Measurements from ENCODE around the gene B9D1.

B9D1 gene

DNA sequence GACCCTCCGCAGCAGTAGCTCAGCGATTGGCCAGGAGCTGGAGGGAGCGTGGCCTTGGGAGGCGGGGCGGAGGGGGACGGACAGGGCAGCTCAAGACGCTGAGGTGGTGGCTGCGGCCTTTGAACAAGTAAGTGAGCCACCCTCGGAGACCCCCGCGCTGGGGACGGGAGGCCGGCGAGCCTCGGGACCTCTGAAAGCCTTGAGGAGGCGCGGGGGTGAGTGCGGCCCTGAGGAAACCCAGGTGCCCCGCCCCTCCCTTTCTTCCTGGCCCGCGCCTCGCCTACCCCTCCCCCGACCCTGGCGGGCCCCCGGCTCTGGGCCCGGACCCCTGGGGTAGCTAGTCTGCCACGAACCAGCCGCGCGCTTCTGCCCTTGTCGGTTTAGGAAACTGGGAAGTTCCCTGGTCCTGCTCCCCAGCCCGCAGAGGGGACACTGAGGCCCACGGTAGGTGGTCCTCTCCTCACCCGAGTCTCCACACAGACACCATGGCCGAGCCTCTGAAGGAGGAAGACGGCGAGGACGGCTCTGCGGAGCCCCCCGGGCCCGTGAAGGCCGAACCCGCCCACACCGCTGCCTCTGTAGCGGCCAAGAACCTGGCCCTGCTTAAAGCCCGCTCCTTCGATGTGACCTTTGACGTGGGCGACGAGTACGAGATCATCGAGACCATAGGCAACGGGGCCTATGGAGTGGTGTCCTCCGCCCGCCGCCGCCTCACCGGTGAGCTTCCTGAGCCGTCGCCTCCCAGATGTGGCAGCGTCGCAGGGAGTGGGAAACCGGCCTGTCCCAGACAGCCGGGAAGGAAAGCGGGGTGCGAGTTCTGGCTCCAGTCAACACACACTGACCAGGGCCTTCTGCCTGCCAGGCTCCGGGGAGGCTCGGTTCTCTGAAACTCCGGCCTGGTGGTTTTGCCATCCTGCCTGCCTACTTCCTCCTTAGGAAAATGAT lies 16.2 kb upstream of the B9D1 start, which contains the start of gene MAPK7:
TSS of gene MAPK7 (plus strand) at position 83 of the 945 bp plus-strand sequence. CDS start at position 486, 403 bp downstream.
- peaks cover 11% of the 10 kb centered on the region for H3F3A ChIP-seq (ENCODE audit: control insufficient read depth, insufficient read depth)
- peak within 1 kb of the TSS; percentile 88 for H3K4me3 ChIP-seq (ENCODE audit: low read length)
- H3K9me2 ChIP-seq (replicated peaks; ENCODE audit: control insufficient read depth, low read length) = no peaks in the 10 kb centered on the region
- H3K79me2 ChIP-seq (ENCODE audit: control insufficient read depth, low read length) = peaks cover 14% of the 10 kb centered on the region
- H3K36me3 ChIP-seq (ENCODE audit: control insufficient read depth, low read length) = peaks cover 30% of the 10 kb centered on the region
- peaks cover 9% of the 10 kb centered on the region for H3K4me1 ChIP-seq (ENCODE audit: control insufficient read depth, low read length)
- no peaks in the 10 kb centered on the region for H4K20me1 ChIP-seq (ENCODE audit: control insufficient read depth, insufficient read depth, low read depth, low read length)
- TF ChIP-seq, protein P1, sequence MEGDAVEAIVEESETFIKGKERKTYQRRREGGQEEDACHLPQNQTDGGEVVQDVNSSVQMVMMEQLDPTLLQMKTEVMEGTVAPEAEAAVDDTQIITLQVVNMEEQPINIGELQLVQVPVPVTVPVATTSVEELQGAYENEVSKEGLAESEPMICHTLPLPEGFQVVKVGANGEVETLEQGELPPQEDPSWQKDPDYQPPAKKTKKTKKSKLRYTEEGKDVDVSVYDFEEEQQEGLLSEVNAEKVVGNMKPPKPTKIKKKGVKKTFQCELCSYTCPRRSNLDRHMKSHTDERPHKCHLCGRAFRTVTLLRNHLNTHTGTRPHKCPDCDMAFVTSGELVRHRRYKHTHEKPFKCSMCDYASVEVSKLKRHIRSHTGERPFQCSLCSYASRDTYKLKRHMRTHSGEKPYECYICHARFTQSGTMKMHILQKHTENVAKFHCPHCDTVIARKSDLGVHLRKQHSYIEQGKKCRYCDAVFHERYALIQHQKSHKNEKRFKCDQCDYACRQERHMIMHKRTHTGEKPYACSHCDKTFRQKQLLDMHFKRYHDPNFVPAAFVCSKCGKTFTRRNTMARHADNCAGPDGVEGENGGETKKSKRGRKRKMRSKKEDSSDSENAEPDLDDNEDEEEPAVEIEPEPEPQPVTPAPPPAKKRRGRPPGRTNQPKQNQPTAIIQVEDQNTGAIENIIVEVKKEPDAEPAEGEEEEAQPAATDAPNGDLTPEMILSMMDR (IDR thresholded peaks at IDR 0.05; ENCODE audit: low read depth, low read length, poor library complexity, severe bottlenecking) = no peak
- no peak for TF ChIP-seq EZH2phosphoT487 (IDR thresholded peaks at IDR 0.05; ENCODE audit: borderline replicate concordance, low read length)
- H3K27me3 ChIP-seq (ENCODE audit: control insufficient read depth, low read length) = no peaks in the 10 kb centered on the region
- peak within 1 kb of the TSS; percentile 84 for H3K4me2 ChIP-seq (ENCODE audit: low read length)
- peak within 1 kb of the TSS; percentile 71 for H3K27ac ChIP-seq (ENCODE audit: low read depth, low read length)
- no peaks in the 10 kb centered on the region for H3K9me3 ChIP-seq (ENCODE audit: control insufficient read depth, insufficient read depth, low read length)

DNA sequence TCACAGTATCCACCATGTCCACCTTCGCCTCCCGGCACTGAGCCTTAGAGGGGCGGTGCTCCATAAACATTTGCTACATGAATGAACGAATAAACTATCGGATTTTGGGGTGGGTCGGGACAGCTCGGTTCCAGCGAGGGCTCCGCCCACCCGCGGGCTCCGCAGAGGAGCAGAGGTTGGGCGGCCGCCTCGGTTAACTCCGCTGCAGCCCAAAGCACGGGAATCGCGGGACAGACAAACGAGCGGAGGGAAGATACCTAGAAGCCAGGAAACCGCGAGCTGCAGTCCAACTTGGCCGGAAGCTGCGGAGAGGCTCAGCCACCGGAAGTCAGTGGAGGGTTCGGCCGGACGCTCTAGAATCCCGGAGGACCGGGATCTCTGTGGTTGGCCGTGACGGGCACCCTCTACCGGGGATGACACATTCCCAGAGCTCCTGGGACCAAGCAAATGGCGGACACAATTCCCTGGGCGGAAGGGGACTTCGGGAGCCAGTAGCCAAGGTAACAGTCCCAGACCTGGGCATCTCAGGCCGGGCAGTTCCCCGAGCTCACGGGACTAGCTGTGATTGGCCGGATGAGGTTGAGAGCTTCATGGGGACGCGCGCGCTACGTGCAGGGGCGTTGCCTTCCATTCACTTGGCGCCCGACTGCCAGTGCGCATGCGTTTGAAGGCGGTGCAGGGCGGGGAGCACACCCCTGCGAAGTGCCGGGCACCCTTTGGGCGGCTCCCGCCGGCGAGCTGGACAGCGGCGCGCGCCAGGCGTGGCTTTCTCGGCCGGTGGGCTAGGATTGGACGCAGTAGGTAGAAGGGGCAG lies 15.3 kb upstream of the B9D1 start:
- TF ChIP-seq, protein P1 (IDR thresholded peaks at IDR 0.05; ENCODE audit: low read depth, low read length, poor library complexity, severe bottlenecking) = no peak
- TF ChIP-seq EZH2phosphoT487 (IDR thresholded peaks at IDR 0.05; ENCODE audit: borderline replicate concordance, low read length) = no peak
- Histone ChIP-seq H3F3A (ENCODE audit: control insufficient read depth, insufficient read depth) (peaks cover 11% of the 10 kb centered on the region), H3K36me3 (ENCODE audit: control insufficient read depth, low read length) (peaks cover 28% of the 10 kb centered on the region), H3K27ac (ENCODE audit: low read depth, low read length) (peak overlapping the region; percentile 71), H3K4me1 (ENCODE audit: control insufficient read depth, low read length) (peaks cover 9% of the 10 kb centered on the region), H3K79me2 (ENCODE audit: control insufficient read depth, low read length) (peaks cover 14% of the 10 kb centered on the region), H3K4me3 (ENCODE audit: low read length) (peak overlapping the region; percentile 88), H3K27me3 (ENCODE audit: control insufficient read depth, low read length) (no peaks in the 10 kb centered on the region), H4K20me1 (ENCODE audit: control insufficient read depth, insufficient read depth, low read depth, low read length) (no peaks in the 10 kb centered on the region), H3K9me2 (replicated peaks; ENCODE audit: control insufficient read depth, low read length) (no peaks in the 10 kb centered on the region), H3K9me3 (ENCODE audit: control insufficient read depth, insufficient read depth, low read length) (no peaks in the 10 kb centered on the region), H3K4me2 (ENCODE audit: low read length) (peak overlapping the region; percentile 84)

DNA sequence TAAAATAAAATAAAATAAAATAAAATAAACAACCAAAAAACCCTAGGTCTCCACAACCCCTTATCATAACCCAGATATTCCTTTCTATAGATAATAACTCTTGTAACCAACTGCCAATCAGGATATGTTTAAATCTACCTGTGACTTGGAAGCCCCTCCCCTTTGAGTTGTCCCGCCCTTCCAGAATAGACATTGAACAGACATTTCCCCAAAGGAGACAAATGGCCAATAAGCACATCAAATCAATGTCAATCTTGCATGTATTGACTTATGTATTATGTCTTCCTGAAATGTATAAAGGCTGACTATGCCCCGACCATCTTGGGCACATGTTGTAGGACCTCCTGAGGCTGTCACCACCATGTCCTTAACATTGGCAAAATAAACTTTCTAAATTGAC lies 14.3 kb upstream of the B9D1 start:
- Histone ChIP-seq H3K4me2 (ENCODE audit: low read length) (peak overlapping the region; percentile 84), H3F3A (ENCODE audit: control insufficient read depth, insufficient read depth) (peaks cover 11% of the 10 kb centered on the region), H3K9me3 (ENCODE audit: control insufficient read depth, insufficient read depth, low read length) (no peaks in the 10 kb centered on the region), H3K9me2 (replicated peaks; ENCODE audit: control insufficient read depth, low read length) (no peaks in the 10 kb centered on the region), H3K36me3 (ENCODE audit: control insufficient read depth, low read length) (peaks cover 22% of the 10 kb centered on the region), H3K4me3 (ENCODE audit: low read length) (peak overlapping the region; percentile 88), H3K27me3 (ENCODE audit: control insufficient read depth, low read length) (no peaks in the 10 kb centered on the region), H3K4me1 (ENCODE audit: control insufficient read depth, low read length) (peaks cover 9% of the 10 kb centered on the region), H3K27ac (ENCODE audit: low read depth, low read length) (peak overlapping the region; percentile 71), H4K20me1 (ENCODE audit: control insufficient read depth, insufficient read depth, low read depth, low read length) (no peaks in the 10 kb centered on the region), H3K79me2 (ENCODE audit: control insufficient read depth, low read length) (peaks cover 14% of the 10 kb centered on the region)
- TF ChIP-seq, protein P1 (IDR thresholded peaks at IDR 0.05; ENCODE audit: low read depth, low read length, poor library complexity, severe bottlenecking) = no peak
- TF ChIP-seq EZH2phosphoT487 (IDR thresholded peaks at IDR 0.05; ENCODE audit: borderline replicate concordance, low read length) = no peak
